ENCODE results near the gene CREB3L4. TPM values are rescaled to one million over a fixed set of nuclear protein-coding genes. Genes with fewer than 3 reads are reported as not detected.

The CREB3L4 gene
- total RNA-seq, 2 experiments from 2014 or later = 8.3 to 8.8 TPM

DNA sequence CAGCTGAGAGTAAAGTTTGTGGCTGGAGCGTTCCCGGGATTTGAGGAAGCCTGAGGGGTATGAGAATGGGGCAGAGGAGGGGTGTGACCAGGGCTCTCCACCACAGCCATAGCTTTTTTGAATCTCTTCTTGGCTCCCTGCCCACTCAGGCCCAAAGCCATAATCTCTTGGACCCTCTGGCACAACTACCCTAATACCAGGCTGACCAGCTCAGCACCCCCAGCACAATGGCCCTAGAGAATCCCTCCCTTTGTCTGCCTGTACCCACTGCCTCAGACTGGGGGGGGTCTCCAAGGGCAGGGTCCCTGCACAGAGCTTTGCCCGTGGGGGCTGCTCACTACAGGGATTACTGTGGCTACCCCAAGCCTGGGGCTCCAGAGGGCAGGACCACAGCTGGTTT is 28.7 kb upstream of the CREB3L4 start:
- DNase-seq = no peak
- Mint-ChIP-seq H3K9me3 (no peaks in the 10 kb centered on the region), H3K36me3 (ENCODE audit: low read depth) (peaks cover 60% of the 10 kb centered on the region), H3K27ac (no peak overlapping the region), H3K4me1 (ENCODE audit: low read depth) (peaks cover 17% of the 10 kb centered on the region), H3K27me3 (no peaks in the 10 kb centered on the region), H3K4me3 (no peak overlapping the region)
- ChIA-PET POLR2A (interaction anchor here (1.1 to 8.9 kb wide), 4 partner anchors 10 to 51 kb away, joined by 4 to 126 read pairs (median 10); partner anchors contain the start of genes GATAD2B and RPS27), CTCF (interaction anchor here (1.4 kb wide), 1 partner anchor 10 kb away, joined by 4 read pairs; no protein-coding TSS in a partner anchor)
- ATAC-seq = no peak
- intact Hi-C loops (cut with micrococcal nuclease) = no loop called here
- TF ChIP-seq, protein P1, sequence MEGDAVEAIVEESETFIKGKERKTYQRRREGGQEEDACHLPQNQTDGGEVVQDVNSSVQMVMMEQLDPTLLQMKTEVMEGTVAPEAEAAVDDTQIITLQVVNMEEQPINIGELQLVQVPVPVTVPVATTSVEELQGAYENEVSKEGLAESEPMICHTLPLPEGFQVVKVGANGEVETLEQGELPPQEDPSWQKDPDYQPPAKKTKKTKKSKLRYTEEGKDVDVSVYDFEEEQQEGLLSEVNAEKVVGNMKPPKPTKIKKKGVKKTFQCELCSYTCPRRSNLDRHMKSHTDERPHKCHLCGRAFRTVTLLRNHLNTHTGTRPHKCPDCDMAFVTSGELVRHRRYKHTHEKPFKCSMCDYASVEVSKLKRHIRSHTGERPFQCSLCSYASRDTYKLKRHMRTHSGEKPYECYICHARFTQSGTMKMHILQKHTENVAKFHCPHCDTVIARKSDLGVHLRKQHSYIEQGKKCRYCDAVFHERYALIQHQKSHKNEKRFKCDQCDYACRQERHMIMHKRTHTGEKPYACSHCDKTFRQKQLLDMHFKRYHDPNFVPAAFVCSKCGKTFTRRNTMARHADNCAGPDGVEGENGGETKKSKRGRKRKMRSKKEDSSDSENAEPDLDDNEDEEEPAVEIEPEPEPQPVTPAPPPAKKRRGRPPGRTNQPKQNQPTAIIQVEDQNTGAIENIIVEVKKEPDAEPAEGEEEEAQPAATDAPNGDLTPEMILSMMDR (IDR thresholded peaks at IDR 0.05) = no peak

DNA sequence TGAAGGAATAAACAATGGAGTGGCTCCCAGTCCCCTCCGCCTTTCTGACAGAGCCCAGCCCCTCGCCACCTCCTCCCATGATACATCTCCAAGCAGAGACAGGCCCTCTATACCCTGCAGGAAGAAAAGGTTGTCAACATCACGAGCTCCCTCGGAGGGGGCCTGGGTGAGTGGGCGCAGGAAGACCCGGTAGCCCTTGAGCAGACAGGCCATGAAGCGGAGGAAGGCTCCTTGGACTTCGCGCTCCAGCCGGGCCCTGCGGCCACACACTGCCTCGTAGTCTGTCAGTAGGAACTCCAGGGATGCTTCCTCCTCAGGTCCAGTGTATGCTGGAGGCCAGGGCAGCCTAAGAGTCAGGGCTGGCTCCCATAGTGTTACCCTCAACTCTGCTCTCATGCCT is 28.2 kb upstream of the CREB3L4 start:
- ATAC-seq (no peak), DNase-seq (no peak)
- no peak overlapping the region for H3K27ac Mint-ChIP-seq
- no peaks in the 10 kb centered on the region for H3K27me3 Mint-ChIP-seq
- H3K4me3 Mint-ChIP-seq = no peak overlapping the region
- H3K9me3 Mint-ChIP-seq = no peaks in the 10 kb centered on the region
- peaks cover 63% of the 10 kb centered on the region for H3K36me3 Mint-ChIP-seq (ENCODE audit: low read depth)
- ChIA-PET POLR2A (interaction anchor here (1.0 to 8.9 kb wide), 5 partner anchors 11 to 51 kb away, joined by 4 to 126 read pairs (median 4); partner anchors contain the start of genes GATAD2B and RPS27), CTCF (interaction anchor here (1.0 to 1.4 kb wide), 2 partner anchors 10 to 17 kb away, joined by 3 to 4 read pairs; partner anchors contain the start of gene GATAD2B)
- peaks cover 21% of the 10 kb centered on the region for H3K4me1 Mint-ChIP-seq (ENCODE audit: low read depth)
- intact Hi-C loops (cut with micrococcal nuclease) = no loop called here
- TF ChIP-seq, protein P1 (IDR thresholded peaks at IDR 0.05) = no peak

DNA sequence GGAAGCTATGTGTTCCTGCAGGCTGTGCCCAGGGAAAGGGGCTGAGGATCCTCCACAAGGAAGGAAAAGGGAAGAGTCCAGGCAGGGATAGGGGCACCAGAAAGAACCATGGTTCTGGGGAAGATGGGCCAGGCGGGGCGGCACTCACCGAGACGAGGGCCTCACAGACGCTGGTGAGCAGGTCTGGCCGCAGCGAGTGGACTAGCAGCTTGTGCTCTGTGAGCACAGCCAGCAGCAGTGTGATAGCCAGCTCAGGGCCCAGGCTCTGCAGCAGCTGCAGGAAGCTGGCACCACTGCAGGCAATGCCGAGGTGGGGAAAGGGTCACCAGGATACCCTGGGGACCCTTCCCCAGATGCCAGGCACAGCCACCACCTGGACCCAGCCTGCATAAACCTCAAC is 26.9 kb upstream of the CREB3L4 start:
- H3K4me1 Mint-ChIP-seq (ENCODE audit: low read depth) = peaks cover 26% of the 10 kb centered on the region
- no peak overlapping the region for H3K4me3 Mint-ChIP-seq
- no peaks in the 10 kb centered on the region for H3K9me3 Mint-ChIP-seq
- H3K27me3 Mint-ChIP-seq = no peaks in the 10 kb centered on the region
- intact Hi-C loops (cut with micrococcal nuclease) = no loop called here
- POLR2A ChIA-PET = interaction anchor here (0.6 to 8.9 kb wide), 10 partner anchors 11 to 50 kb away, joined by 3 to 126 read pairs (median 4); partner anchors contain the start of genes CREB3L4, GATAD2B, JTB and RPS27
- H3K36me3 Mint-ChIP-seq (ENCODE audit: low read depth) = peaks cover 58% of the 10 kb centered on the region
- TF ChIP-seq, protein P1 (IDR thresholded peaks at IDR 0.05) = no peak
- no peak overlapping the region for H3K27ac Mint-ChIP-seq
- DNase-seq (no peak), ATAC-seq (no peak)
- CTCF ChIA-PET = interaction anchor here (1.3 kb wide), 1 partner anchor 44 kb away, joined by 3 read pairs; no protein-coding TSS in a partner anchor

DNA sequence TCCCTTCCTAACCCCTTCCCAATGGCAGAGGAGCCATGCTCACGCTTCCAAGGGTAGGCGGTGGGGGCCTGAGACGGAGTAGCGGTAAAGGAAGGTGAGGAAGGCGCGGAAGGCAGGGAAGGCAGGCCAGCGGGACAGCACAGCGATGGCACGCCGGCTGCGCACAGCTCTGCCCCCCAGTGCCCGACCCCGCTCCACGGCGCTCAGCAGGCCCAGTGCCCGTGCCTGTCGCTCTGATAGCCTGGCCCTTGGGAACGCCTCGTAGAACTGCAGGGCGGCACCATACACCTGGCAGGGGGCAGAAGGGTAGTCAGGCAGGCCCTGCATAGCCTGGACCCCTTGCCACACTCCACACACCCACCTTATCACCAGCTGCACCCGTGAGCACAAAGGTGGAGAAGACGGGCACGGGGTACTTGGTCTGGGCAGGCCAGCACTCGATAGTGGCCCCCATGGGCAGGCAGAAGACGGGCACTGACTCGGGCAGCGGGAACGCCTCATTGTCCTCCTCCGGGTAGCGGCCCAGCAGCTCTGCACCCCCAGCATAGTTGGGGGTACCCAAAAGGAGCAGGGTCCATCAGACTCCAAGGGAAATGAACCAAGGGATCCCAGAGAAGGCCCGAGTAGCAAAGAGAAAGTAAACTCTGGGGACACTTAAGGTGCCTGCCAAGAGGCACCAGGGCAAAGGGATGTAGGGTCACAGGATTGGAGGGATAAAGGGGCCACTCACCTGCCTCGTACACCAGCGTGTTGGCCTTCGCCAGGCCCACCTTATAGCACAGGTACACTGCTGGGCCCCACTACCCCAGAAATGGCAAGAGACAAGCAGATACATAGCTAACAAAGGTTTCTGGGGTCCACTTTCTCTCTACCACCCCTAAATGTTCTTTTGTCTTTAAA is 25.6 kb upstream of the CREB3L4 start:
- TF ChIP-seq, protein P1 (IDR thresholded peaks at IDR 0.05) = no peak
- ATAC-seq (no peak), DNase-seq (no peak)
- Mint-ChIP-seq H3K9me3 (no peaks in the 10 kb centered on the region), H3K27me3 (no peaks in the 10 kb centered on the region), H3K36me3 (ENCODE audit: low read depth) (peaks cover 53% of the 10 kb centered on the region), H3K4me3 (no peak overlapping the region), H3K4me1 (ENCODE audit: low read depth) (peaks cover 30% of the 10 kb centered on the region), H3K27ac (no peak overlapping the region)
- ChIA-PET POLR2A (interaction anchor here (1.0 to 8.9 kb wide), 9 partner anchors 11 to 49 kb away, joined by 3 to 126 read pairs (median 4); partner anchors contain the start of genes CRTC2, GATAD2B, JTB and RPS27), CTCF (interaction anchor here (1.3 kb wide), 1 partner anchor 134 kb away, joined by 3 read pairs; no protein-coding TSS in a partner anchor)
- intact Hi-C loops (cut with micrococcal nuclease) = no loop called here

All from activated CD8-positive, alpha-beta T cell treated with anti-CD3 and anti-CD28 coated beads for 36 hours (primary cell).